NCI-H446 treated with DMSO at 0.1 percent for 48 hours (cell line): ENCODE results near the gene NCOA4.
"Not testable (repeated sequence)": the region's sequence is repeated elsewhere in the genome, so short reads cannot be mapped to it uniquely, and the experiment has no call there.

Source experiments
- DNase-seq: peaks from one replicate; lab custom pipeline; 2025; lab: John Stamatoyannopoulos, UW

The NCOA4 gene

DNA sequence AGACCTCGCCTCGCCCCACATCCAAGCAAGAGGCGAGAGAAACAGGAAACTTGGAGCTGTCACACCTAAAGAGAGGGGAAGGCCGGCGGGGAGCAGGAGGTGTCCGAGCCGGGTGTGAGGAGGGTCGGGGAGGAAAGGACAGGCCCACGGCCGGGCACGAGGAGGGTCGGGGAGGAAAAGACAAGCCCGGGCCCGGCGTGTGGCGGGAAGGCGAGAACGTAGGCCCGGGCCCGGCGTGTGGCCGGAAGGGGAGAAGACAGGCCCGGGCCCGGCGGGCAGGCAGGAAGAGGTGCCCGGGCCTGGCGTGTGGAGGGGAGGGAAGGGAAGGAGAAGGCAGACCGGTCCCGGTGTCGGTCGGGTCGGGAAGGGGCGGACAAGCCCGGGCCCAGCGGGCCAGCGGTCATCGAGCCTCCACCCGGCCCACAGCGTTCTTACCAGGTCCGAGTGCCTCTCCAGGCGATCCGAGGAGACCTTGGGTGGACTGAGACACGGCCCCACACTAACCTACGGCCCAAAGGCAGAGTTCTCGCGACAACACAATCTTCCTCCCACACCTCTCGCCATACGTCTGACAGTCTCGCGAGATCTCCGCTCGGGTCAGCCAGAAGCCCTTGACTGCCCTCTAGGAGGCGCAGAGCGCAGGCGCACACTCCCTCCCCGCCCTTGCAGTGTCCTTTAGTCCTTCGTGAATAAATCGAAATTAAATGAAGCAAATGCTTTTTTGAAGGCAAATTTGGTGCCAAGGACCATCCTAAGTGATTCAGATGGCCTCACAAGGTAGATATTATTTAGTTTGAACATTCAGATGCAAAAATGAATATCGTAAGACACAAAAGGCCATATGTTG, at the start of gene NCOA4:
Gene NCOA4 (minus strand): TSS at position 533 of the 847 bp plus-strand sequence. CDS start 13,943 bp downstream, outside the sequence.
- DNase-seq = peak; percentile 88

DNA sequence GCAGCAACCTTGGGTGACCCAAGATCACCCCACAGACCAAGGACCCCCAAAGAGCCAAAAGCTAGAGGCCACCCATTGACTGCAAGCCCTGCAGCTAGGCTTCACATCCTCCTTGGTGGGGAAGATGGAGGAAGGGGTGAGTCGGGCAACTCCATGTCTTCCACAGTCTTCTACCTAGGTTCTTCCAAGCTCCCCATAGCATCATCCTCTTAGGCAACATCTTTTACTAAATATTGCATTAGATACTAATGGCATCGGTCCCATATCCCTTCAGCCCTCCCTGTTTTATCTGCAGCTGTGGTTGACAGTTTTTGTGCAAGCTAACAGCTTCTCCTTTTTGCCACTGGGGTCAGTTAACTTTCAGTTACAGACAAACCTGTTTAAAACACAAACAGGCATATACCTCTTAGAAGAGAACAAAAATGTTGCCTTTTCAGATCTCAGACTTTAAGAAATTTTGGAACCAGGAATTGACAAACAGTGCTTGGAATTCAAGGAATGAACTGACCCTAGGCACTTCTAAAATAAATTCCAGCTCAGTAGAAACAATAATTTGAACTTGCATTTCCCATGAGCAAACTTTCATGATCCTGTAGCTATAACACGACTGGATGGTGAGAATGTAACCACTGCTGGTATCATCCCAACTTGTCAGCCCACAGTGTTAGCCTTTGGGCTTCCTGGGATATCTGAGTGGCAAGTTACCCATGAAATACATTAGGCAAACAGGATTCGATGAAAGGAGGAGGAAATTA, 49.6 kb upstream of the NCOA4 start:
- no peak for DNase-seq

DNA sequence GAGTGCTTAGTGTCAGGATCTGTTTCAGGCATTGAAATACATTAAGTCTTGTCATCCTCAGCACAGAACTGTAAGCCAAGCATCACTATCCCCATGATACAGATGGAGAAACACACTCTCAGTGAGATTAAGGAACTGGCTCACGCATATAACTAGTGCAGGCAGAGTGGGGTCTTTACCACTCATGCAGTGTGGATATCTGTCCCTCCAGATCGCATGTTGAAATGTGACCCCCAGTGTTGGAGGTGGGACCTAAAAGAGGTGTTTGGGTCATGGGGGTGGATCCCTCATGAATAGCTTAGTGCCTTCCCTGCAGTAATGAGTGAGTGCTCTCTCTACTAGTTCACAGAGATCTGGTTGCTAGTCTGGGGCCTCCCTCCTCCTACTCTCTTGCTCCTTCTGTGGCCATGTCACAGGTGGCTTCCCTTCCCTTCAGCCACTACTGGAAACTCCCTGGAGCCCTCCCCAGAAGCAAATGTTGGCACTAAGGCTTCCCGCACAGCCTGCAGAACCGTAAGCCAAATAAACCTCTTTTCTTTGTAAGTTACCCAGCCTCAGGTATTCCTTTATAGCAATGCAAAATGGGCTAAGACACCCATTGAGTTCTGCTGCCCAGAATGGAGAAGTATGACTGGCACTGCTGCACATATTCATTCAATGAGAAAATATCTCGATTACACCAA, 47.4 kb upstream of the NCOA4 start:
- DNase-seq = no peak

DNA sequence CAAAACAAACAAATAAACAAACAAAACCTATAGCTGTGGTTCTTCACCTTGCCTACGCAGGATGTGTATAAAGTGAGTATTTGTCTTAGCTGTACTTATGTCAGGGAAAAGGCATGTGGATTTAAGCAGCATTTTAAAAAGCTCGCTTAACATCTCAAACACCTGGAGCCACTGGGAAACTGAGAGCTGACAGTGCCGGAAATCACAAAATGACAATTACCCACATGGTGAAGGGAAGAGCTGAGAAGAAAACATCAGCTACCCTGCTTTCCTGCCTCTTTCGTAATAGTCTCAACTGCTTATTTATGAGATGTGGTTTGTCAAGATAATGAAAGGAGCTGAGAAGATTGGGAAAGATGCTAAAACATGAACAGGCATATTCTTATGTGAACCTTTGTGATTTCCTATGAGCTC, 46.7 kb upstream of the NCOA4 start:
- no peak for DNase-seq

DNA sequence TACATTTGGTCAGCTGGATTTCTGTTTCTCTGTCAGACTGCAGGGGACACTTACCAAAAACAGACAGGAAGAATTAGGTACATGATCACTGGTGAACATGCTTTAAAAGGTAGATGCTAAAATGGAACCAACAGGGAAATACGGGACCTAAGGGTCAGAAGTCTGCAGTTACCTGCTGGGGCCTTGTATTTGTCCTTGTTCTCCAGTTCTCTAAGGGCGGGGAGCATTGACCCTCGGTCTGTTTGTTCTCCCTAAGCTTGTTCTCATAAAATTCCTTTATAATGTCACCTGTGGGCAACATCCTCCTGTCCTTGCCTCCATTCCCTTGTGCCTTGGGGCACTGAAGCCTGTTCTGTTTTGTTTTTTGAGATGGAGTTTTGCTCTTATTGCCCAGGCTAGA, 45.4 kb upstream of the NCOA4 start:
- DNase-seq = no peak

DNA sequence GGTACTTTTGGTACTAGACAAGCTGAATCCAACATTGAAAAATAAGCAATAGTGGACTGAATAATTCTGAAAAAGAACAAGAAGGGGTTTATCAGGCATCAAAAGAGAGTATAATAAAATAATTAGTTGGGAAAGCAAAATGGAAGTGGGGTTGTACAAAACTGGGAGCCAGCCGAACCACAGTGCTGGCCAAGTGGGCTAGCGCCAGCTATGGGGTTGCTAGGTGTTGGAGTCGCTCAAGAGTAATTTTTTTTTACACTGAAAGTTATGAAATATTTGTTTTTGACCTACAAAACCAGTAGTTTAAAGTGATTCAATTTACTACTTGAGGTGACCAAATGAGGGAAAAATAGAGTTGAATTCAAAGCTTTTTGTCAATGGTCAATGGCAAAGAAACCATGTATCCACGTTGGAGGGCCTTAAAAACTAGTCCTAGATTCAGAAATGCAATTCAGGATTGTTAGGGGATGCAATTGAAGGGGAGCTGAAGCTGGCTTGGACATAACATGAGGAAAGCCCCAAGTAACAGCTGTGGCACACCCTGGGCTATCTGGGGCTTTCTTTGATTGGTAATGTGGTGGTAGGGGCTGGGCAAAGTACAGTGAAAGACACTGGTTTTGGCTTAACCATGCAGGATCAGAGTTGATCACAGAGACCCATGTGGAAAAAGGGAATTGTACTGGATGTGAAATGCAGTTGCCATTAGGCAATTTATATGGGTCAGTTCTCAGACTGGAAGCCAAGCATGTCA, 43.9 kb upstream of the NCOA4 start:
- no peak for DNase-seq

DNA sequence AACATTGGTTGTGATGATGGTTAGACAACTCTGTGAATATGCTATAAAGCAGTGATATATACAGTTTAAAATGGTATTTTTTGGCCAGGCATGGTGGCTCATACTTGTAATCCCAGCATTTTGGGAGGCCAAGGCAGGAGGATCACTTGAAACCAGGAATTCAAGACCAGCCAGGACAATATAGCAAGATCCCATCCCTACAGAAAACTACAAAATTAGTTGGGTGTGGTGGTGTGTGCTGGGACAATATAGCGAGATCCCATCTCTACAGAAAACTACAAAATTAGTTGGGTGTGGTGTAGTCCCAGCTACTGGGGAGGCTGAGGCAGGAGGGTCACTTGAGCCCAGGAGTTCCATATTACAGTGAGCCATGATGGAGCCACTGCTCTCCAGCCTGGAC, 43.1 kb upstream of the NCOA4 start:
- no peak for DNase-seq

DNA sequence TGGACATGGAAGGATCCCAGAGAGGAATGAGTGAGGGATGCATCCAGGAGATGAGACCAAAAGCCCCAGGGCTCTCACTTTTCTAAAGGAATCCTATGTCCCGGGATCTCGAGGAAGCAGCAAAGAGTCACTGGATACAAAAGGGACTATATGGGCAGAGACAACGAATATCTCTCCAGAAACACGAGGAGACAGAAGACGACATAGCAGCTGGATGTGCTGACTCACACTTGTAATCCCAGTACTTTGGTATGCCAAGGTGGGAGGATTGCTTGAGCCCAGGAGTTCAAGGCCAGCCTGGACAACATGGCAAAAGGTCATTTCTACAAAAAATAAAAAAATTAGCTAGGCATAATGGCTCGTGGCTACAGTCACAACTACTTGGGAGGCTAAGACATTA, 40.3 kb upstream of the NCOA4 start:
- DNase-seq = no peak

DNA sequence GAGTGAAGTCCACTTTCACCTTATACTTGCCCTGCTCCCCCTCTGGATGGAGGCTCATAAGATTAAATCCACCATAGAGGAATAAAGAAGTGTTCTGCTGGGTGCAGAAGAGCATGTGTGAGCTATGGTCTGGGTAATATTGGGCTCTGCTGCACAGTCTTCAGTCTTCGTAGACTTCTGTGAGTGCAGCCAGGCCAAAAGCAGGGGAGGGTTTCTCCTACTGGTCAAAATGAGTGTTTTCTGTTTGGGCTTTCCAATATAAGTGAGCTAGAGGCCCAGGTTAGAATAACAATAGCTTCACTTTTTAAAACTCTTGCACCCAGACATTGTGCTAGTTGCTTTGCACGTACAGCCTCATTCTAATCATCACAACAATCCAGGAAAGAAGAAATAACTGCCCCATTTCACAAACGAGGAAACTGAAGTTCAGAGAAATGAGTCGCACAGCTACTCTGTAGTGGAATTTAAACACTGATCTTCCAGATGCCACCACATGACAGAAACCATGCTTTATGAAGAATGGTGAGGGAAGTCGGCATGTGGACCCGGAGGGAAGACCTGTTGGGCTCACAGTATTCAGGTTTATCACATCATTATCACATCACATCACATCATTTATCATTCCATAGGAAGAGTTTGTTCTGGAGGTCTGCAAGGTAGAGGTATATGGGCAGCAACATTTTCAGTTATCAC, 39.5 kb upstream of the NCOA4 start:
- DNase-seq = no peak

DNA sequence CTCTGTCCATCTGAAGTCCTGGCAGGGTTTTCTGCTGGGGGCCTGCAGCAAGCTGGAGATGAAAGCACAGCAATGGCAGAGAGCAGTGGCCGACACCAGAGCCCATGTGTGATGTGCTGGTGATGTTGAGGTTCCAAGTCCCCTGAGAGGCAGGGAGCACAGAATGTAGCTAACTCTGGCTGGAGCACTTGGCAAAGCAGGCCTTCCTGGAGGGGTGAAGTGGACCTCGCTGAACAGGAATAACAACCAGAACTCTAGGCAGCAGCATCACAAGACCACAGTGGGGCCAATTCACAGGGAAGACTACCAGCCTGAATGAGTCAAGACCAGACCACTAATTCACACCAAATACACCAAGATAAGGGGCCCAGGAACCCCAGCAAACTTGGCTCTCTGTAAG, 38.5 kb upstream of the NCOA4 start:
- no peak for DNase-seq

DNA sequence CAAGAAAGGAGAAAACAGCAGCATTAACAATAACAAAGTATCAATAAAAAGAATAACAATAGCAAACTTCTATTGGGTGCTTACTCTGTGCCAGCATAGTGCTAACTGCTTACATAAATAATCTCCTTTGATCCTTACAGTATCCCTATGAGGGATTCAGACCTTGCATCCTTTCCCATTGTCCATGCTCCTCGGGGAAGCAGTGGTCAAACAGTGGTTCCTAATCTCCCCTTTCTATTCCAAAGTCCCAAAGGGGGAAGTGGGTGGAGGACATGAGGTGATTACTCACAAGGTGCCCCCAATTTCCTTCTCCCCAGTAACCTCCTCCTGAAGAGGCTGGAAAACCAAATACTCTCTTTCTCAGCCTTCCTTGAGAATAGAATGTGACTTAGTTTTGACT, 37.7 kb upstream of the NCOA4 start:
- DNase-seq = no peak

DNA sequence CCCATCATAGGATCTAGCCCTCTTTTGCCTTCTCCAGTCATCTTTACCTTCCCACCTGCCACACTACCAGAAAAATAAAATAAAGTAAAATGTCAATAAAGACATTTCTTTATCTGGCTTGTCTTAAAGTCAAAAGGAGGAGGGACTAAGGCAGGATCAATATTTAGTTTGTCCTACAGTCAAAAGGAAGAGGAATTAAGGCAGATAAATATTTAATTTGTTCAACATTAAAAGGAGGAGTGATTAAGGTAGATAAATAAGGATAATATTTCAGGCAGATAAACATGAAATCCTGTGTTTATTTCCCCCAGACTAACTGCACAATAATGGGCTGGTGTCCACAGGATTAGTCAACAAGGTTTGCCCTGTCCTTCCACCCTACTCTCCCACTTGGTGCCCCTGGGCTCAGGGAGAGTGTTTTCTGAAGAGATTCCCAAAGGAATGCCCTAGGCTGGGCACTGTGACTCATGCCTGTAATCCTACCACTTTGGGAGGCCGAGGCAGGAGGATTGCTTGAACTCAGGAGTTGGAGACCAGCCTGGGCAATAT, 33.9 kb upstream of the NCOA4 start:
- no peak for DNase-seq

DNA sequence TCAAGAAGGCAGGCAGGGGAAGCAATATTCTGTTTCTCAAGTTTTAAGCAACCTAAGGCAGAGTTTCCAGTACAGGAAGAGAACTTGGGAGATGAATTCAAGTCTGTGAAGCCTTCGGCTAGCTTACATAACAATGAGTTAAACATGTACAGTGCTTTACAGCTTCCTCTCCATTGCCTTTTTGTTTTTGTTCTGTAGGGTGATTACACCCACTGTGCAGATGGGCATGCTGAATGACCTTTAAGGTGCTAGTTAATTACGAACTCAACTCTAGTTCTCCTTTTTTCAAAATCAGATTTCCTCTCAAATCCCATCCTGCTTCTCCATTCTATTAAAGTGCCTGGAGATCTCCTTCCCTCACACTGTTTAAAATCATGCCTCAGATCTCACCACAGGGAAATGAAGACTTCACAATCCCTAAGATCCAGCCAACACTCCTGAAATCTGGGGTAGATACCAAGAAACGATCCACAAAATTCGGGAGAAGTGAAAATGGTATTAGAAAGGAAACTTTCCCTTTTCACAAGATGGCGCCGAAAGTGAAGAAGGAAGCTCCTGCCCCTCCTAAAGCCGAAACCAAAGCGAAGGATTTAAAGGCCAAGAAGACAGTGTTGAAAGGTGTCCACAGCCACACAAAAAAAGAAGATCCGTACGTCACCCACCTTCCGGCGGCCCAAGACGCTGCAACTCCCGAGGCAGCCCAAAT, 32.5 kb upstream of the NCOA4 start:
- DNase-seq = no peak

DNA sequence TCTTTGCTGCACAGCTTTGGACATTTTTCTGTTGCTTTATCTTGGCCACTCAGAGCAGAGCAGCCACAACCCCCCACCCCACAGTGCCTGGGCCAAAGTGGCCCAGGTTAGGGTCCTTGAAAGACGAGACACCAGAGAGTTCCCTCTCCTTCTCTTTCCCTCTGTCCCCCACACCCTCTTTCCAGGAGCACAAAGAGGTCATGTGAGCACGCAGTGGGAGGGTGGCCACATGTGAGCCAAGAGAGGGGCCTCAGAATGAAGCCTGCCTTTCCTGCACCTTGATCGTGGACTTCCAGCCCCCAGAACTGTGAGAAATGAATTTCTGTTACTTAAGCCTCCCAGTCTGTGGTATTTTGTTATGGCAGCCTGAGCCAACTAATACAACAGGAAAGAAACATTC, 30.3 kb upstream of the NCOA4 start:
- DNase-seq = no peak

DNA sequence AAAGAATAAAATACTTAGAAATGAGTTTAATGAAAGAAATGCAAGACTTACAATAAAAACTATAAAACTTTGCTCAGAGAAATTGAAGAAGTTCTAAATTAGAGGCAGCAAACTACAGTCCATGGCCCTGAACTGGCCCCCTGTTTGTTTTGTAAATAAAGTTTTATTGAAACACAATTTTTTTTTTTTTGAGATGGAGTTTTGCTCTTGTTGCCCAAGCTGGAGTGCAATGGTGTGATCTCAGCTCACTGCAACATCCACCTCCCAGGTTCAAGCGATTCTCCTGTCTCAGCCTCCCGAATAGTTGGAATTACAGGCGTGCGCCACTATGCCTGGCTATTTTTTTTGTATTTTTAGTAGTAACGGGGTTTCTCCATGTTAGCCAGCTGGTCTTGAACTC, 27.5 kb upstream of the NCOA4 start:
- DNase-seq = not testable (repeated sequence)

DNA sequence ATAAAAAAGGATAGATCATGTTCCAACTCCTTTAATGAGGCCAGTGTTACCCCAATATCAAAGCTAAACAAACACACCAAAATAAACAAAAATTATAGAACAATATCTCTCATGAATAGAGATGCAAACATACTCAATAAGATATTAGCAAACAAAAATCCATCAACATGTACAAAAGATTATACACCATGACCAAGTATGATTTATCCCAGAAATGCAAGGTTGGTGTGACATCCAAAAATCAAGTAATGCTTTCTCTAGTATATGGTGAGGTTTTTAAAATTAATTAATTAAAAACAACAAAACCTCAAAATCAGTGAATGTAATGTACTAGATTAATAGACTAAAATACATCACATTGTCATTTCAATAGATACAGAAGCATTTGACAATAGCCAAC, 26.6 kb upstream of the NCOA4 start:
- no peak for DNase-seq

DNA sequence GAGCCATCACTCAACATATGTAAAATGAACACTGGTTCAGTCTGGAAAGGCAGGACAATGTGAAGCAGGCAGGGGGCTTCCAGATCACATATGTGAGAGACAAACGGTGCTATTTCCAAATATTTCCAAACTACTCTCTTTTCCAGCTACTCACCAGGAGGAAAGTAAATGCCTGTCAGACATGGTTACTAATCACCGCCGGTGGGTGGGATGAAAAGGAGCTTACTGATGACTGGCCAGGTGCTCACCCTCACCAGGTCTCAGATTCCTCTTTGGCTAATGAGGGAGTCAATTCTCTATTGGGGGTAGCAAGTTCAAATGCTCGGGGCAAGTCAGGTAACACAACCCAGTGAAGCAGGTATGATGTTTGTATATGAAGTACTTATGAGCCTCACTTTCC, 25.3 kb upstream of the NCOA4 start:
- DNase-seq = no peak

DNA sequence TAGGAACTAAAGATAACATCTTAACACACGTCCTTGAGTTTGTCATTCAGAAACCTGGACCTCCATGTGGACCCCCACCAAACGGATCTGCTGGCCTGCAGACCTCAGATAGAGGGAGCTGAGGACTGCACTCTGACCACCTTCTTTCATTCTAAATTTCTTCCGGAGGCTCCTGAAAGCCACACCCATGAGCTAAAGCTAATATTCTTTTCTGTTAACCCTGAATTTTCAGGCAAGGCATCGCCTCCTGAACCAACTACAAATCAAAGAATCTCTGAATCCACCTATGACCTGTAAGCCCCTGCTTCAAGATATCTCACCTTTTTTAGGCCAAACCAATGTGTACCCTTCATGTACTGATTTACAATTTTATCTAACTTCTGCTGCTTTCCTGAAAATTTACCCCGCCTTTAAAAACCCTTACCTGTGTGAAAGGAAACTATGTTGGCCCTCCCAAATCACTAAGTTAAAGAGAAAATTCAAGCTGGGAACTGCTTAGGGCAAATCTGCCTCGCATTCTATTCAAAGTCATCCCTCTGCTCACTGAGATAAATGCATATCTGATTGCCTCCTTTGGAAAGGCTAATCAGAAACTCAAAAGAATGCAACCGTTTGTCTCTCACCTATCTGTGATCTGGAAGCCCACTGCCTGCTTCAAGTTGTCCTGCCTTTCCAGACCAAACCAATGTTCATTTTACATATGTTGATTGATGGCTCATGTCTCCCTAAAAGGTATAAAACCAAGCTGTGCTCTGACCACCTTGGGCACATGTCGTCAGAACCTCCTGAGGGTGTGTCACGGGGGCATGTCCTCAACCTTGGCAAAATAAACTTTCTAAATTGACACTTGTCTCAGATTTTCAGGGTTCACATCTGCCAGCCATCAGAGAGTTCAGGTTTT, 23.4 kb upstream of the NCOA4 start:
- DNase-seq = no peak

DNA sequence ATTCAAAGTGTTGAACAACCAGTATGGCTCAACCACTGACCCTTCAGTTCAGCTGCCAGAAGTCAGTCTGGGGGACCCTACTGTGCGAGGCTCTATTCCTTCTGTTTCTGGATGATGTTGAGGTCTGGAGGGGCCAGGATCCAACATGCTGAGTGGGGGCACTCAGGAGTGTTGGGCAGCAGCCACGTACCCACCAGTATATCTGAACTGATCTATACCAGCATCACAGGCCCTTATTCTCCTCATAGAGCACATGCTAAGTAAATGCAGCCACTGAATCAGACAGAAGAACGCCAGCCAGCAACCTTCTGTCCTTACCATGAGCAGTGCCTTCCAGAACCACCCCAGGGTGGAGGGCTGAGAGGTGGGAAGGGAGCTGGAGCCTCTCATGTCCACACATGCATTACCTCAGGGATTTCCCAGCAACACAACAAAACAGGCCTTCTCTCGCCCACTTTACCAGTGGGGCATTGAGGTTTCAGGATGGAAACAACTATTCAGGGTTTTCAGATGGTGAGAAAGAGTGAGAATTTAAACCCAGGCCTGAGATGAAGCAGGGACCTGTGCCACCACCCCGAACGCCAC, 22.5 kb upstream of the NCOA4 start:
- DNase-seq = no peak
